Activated CD8-positive, alpha-beta T cell treated with anti-CD3 and anti-CD28 coated beads for 36 hours (primary cell): ENCODE measurements around the gene SYNDIG1. TPM values are rescaled to one million over a fixed set of nuclear protein-coding genes. Genes with fewer than 3 reads are reported as not detected.

Source experiments
- ATAC-seq: fragments of 200-7000 bp; cut with Tn5 transposase; one replicate; pipeline ENCODE4 v1.10.0; 2021; ENCODE audit warnings: mild to moderate bottlenecking, moderate library complexity
- CTCF ChIA-PET: fragments of 350-600 bp; sonication (Branson Sonifier 250); formaldehyde crosslinking; loops from one replicate; lab custom pipeline; 2021; ENCODE audit warnings: antibody characterized with exemption; lab: Charles Lee
- POLR2A ChIA-PET: fragments of 350-600 bp; sonication (Branson Sonifier 250); formaldehyde crosslinking; loops from one replicate; lab custom pipeline; 2021; ENCODE audit warnings: antibody characterized with exemption; lab: Charles Lee
- DNase-seq: peaks from one replicate; pipeline ENCODE4 v3.0.0-alpha.2; 2020
- H3K27ac Mint-ChIP-seq: one replicate; pipeline ENCODE4 v1.8.0; 2021; ENCODE audit warnings: mild to moderate bottlenecking, mixed read lengths
- H3K27me3 Mint-ChIP-seq: one replicate; pipeline ENCODE4 v1.8.0; 2021; ENCODE audit warnings: mixed read lengths
- H3K36me3 Mint-ChIP-seq: one replicate; pipeline ENCODE4 v1.8.0; 2021; ENCODE audit warnings: low read depth, mixed read lengths
- H3K4me1 Mint-ChIP-seq: one replicate; pipeline ENCODE4 v1.8.0; 2021; ENCODE audit warnings: low read depth, mixed read lengths
- H3K4me3 Mint-ChIP-seq: one replicate; pipeline ENCODE4 v1.8.0; 2021; ENCODE audit warnings: mild to moderate bottlenecking, moderate library complexity, mixed read lengths
- H3K9me3 Mint-ChIP-seq: one replicate; pipeline ENCODE4 v1.8.0; 2021; ENCODE audit warnings: mixed read lengths
- intact Hi-C: fragments of 100-400 bp; cut with micrococcal nuclease; formaldehyde crosslinking; loops from one replicate; pipeline ENCODE4 v1.10.0; 2022
- total RNA-seq, 2 experiments: library from RNA; stranded (reverse); gene quantifications; one replicate each; pipeline ENCODE4 v1.2.3, GENCODE V29; 2021
- TF ChIP-seq, protein P1 (sequence below): fragments of 200-600 bp; IDR thresholded peaks from one replicate; pipeline ENCODE4 v1.8.0; 2022; ENCODE audit warnings: antibody characterized with exemption, mild to moderate bottlenecking

The SYNDIG1 gene
- total RNA-seq, 2 experiments from 2014 or later, result not detected

DNA sequence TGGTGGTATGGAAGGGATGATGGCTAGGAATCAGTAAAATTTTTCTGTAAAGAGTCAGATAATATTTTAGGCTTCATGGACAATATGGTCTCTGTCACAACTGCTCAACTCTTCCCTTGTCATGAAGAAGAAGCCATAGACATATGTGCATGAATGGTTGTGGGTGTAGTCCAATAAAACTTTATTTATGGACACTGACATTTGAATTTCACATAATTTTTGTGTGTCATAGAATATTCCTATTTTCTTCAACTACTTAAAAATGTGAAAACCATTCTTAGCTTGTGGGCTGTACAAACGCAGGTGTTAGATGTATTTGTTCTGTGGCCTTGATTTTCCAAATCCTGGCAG, 59.9 kb downstream of the SYNDIG1 start:
- CTCF ChIA-PET, result no interaction called here
- no peaks in the 10 kb centered on the region for H3K36me3 Mint-ChIP-seq
- POLR2A ChIA-PET, result no interaction called here
- no peak overlapping the region for H3K27ac Mint-ChIP-seq
- H3K4me1 Mint-ChIP-seq, result peaks cover 2% of the 10 kb centered on the region
- ATAC-seq (no peak), DNase-seq (no peak)
- no peaks in the 10 kb centered on the region for H3K9me3 Mint-ChIP-seq
- TF ChIP-seq, protein P1, sequence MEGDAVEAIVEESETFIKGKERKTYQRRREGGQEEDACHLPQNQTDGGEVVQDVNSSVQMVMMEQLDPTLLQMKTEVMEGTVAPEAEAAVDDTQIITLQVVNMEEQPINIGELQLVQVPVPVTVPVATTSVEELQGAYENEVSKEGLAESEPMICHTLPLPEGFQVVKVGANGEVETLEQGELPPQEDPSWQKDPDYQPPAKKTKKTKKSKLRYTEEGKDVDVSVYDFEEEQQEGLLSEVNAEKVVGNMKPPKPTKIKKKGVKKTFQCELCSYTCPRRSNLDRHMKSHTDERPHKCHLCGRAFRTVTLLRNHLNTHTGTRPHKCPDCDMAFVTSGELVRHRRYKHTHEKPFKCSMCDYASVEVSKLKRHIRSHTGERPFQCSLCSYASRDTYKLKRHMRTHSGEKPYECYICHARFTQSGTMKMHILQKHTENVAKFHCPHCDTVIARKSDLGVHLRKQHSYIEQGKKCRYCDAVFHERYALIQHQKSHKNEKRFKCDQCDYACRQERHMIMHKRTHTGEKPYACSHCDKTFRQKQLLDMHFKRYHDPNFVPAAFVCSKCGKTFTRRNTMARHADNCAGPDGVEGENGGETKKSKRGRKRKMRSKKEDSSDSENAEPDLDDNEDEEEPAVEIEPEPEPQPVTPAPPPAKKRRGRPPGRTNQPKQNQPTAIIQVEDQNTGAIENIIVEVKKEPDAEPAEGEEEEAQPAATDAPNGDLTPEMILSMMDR, result no peak
- no peak overlapping the region for H3K4me3 Mint-ChIP-seq
- H3K27me3 Mint-ChIP-seq, result peaks cover 2% of the 10 kb centered on the region
- intact Hi-C loops, result no loop called here

DNA sequence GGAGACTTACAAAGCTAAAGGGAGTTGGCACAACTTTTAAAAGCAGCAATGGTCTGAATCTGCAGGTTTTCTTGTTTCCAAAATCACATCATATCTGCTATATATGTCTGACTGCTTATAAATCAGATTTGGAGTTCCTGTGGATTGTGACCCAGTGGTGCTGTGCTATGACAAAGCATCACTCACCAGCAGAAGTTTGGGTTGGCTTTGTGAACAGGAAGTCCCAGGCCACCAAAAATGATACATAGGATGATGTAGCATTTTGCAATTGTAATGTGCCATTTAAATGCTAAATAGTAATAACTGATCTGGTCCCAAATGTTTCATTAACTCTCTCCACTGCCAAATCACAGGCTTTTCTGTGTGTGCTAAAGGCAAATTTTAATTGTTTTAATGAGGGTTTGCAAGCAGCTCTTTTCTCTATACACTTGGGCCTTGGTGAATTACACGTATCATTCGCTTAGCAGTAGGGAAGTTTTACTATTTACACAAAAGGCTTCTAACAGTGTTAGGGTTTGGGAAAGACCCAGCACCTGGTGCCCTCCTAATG, 60.8 kb downstream of the SYNDIG1 start:
- H3K4me3 Mint-ChIP-seq, result no peak overlapping the region
- ATAC-seq (no peak), DNase-seq (no peak)
- H3K27me3 Mint-ChIP-seq, result peaks cover 2% of the 10 kb centered on the region
- no peaks in the 10 kb centered on the region for H3K36me3 Mint-ChIP-seq
- intact Hi-C loops, result no loop called here
- no peak overlapping the region for H3K27ac Mint-ChIP-seq
- TF ChIP-seq, protein P1, result no peak
- CTCF ChIA-PET, result no interaction called here
- peaks cover 2% of the 10 kb centered on the region for H3K4me1 Mint-ChIP-seq
- POLR2A ChIA-PET, result no interaction called here
- H3K9me3 Mint-ChIP-seq, result no peaks in the 10 kb centered on the region

DNA sequence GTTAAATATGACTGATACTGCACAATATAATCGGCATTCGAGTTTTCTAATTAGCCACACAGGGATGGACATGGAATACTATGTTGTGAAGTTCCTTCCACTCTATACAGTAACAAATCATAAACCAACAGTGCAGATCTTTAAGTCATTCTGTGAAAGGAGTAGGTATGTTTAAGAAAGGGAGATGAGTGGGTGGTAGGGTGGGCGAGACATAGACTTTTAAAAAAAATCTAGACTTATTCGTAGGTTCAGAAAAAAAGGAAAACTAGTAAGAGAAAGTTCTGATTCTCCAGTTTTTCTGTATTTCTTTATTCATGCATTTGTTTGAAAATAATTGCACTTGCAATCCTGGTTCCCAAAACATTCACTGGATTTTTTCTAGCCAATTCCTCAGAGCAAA, 61.8 kb downstream of the SYNDIG1 start:
- CTCF ChIA-PET, result no interaction called here

DNA sequence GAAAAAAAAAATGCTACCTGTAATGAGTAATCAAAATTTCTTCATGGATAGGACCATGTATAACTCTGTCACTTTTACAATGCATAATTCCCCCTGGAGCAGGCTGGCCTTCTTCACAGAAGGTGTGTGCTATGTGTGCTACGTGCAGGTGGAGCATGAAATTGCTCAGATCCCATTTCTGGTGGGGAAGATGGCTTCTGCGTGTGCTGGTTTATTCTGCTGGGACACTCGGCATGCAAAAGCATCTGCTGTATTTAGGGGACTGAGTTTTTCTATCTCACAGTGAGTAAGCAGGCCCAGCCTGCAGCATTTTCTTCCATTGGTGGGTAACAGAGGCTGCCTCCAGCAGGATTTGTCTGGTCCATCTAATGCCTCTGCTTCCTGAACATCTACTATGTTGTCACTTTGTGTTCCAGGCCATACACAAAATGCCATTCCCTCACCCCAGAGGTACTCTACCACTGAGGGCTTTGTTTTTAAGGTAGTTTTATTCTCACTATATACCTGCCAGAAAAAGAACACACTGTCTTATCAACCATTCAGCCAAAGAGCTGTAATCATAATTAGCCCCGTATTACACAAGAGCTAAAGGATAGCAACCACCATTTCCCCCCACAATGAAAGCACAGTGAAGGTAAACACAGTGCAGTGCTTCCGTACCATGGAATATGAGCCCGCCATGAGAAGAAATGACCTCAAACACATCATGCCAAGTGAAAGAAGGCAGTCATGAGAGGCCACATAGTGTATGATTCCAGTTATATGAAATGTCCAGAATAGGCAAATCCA, 62.4 kb downstream of the SYNDIG1 start:
- no peaks in the 10 kb centered on the region for H3K9me3 Mint-ChIP-seq
- peaks cover 2% of the 10 kb centered on the region for H3K27me3 Mint-ChIP-seq
- TF ChIP-seq, protein P1, result no peak
- no peak overlapping the region for H3K27ac Mint-ChIP-seq
- H3K4me1 Mint-ChIP-seq, result peaks cover 2% of the 10 kb centered on the region
- no peak overlapping the region for H3K4me3 Mint-ChIP-seq
- ATAC-seq (no peak), DNase-seq (no peak)
- ChIA-PET POLR2A (no interaction called here), CTCF (no interaction called here)
- H3K36me3 Mint-ChIP-seq, result no peaks in the 10 kb centered on the region
- intact Hi-C loops, result no loop called here

More for the DNA sequence above, 61.8 kb downstream of the SYNDIG1 start:
- intact Hi-C loops, result no loop called here
- Mint-ChIP-seq H3K4me3 (no peak overlapping the region), H3K27me3 (peaks cover 2% of the 10 kb centered on the region), H3K9me3 (no peaks in the 10 kb centered on the region), H3K27ac (no peak overlapping the region), H3K4me1 (peaks cover 2% of the 10 kb centered on the region), H3K36me3 (no peaks in the 10 kb centered on the region)
- DNase-seq (no peak), ATAC-seq (no peak)
- TF ChIP-seq, protein P1, result no peak
- POLR2A ChIA-PET, result no interaction called here

DNA sequence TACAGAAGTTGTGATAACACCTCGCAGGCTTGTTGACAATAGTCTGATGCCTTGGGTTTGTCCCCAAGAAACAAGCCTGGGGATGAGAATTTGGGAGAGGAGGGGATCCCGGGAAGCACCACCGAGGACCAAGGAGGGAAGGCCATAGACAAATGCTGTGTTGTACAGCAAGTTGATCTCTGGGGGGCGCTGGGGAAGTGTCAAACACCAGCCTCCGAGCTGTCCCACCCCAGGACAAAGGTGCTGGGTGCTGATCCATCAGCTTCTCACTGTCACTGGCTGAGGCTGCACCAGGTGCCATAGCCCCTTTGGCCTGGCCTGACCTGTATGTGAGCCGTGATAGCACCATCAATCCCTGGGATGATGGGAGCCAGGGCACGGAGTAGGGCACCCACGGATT, 64.0 kb downstream of the SYNDIG1 start:
- H3K9me3 Mint-ChIP-seq, result no peaks in the 10 kb centered on the region
- POLR2A ChIA-PET, result no interaction called here
- intact Hi-C loops, result no loop called here

More for the DNA sequence above, 64.0 kb downstream of the SYNDIG1 start:
- Mint-ChIP-seq H3K27ac (no peak overlapping the region), H3K4me1 (peaks cover 2% of the 10 kb centered on the region), H3K36me3 (no peaks in the 10 kb centered on the region), H3K27me3 (peaks cover 2% of the 10 kb centered on the region), H3K4me3 (no peak overlapping the region)
- CTCF ChIA-PET, result no interaction called here
- ATAC-seq (no peak), DNase-seq (no peak)
- TF ChIP-seq, protein P1, result no peak
